Iris pigment epithelial cell (primary cell): ENCODE results near the gene TLX2.
"Not testable (repeated sequence)": the region's sequence is repeated elsewhere in the genome, so short reads cannot be mapped to it uniquely, and the experiment has no call there.

Source experiments
- DNase-seq: peaks from one replicate; pipeline ENCODE4 v3.0.0-alpha.2; 2011; ENCODE audit warnings: low read depth

Gene TLX2

GRCh38 chr2:74554820-74555531 is 40.7 kb downstream of the TLX2 start:
- DNase-seq, result peak; percentile 54

GRCh38 chr2:74555610-74556103 is 41.4 kb downstream of the TLX2 start:
- DNase-seq, result no peak

DNA sequence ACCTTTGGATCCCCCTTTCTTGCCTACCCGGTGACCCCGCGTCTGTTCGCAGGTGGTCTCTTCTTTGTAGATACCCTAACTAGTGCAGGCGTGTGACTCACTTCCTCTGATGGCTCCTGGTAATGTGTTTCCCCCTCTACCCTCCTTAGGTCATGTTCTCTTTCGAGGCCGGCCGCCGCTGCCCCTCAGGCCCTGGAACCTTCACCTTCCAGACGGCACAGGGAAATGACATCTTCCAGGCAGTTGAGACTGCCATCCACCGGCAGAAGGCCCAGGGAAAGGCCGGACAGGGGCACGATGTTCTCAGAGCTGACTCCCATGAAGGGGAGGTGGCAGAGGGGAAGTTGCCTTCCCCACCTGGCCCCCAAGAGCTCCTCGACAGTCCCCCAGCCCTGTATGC is 41.9 kb downstream of the TLX2 start:
- DNase-seq, result no peak

DNA sequence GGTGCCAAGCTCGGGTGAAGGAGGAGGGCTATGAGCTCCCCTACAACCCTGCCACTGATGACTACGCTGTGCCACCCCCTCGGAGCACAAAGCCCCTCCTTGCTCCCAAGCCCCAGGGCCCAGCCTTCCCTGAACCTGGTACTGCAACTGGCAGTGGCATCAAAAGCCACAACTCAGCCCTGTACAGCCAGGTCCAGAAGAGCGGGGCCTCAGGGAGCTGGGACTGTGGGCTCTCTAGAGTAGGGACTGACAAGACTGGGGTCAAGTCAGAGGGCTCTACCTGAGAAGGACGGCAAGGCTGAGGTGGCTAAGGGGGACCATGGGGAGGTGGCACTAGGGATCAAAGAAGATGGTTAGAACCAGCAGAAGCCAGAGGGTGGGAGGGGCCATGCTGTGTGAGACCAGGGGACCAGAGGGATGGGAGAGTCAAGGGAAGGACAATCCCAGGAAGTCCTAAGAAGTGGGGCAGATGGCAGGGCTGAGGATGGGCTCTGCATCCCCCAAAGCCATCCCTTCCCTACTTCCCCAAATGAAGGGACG is 42.7 kb downstream of the TLX2 start:
- no peak for DNase-seq

GRCh38 chr2:74558284-74559230 is 44.3 kb downstream of the TLX2 start:
- DNase-seq, result no peak

- DNase-seq, result no peak
These were observed 45.7 kb downstream of the TLX2 start for GRCh38 chr2:74559912-74560311.

- no peak for DNase-seq
These were observed 46.3 kb downstream of the TLX2 start for GRCh38 chr2:74560591-74560990.

DNA sequence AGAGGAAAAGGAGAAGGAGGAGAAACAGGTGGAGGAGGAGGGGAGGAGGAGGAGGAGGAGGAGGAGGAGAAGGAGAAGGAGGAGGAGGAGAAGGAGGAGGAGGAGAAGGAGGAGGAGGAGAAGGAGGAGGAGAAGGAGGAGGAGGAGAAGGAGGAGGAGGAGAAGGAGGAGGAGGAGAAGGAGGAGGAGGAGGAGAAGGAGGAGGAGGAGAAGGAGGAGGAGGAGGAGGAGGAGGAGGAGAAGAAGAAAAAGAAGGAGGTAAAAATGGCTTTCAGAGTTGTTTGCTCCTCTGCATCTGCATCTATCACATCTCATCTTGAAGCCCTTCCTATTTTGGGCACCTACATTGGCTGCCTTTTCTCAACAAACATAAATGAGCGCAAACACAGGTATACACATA is 46.8 kb downstream of the TLX2 start:
- DNase-seq, result not testable (repeated sequence)

GRCh38 chr2:74562126-74562775 is 48.0 kb downstream of the TLX2 start:
- no peak for DNase-seq

- DNase-seq, result no peak
These were observed 50.0 kb downstream of the TLX2 start for GRCh38 chr2:74564222-74564621.

- DNase-seq, result no peak
These were observed 52.0 kb downstream of the TLX2 start for GRCh38 chr2:74566076-74566753.

- DNase-seq, result peak; percentile 85
These were observed 52.5 kb downstream of the TLX2 start for GRCh38 chr2:74566754-74567085.
